Gastrocnemius medialis (tissue), 4 donors: ENCODE data around the gene SCARF1. TPM values are rescaled to one million over a fixed set of nuclear protein-coding genes. Genes with fewer than 3 reads are reported as not detected.

Experiments used
- ATAC-seq, 2 donors: fragments of 150-250 bp; one replicate each; pipeline ENCODE4 v1.9.1; 2016
- DNase-seq, 2 donors: peaks; one replicate each; pipeline ENCODE4 v3.0.0-alpha.2; 2019
- H3K27ac ChIP-seq, 4 donors: fragments of 200-600 bp; sonication (generic); 1 replicate in 1 of 4; 2 replicates in 3 of 4; pipeline ENCODE4 v1.5.1; 2016 to 2018; ENCODE audit warnings: mild to moderate bottlenecking in 2 of 4, moderate library complexity in 1 of 4
- H3K27me3 ChIP-seq, 3 donors: fragments of 200-600 bp; sonication (generic) in 2 of 3; 1 replicate in 1 of 3; 2 replicates in 2 of 3; pipeline versions ENCODE4 v1.5.1 to v1.6.0; 2016 to 2019; ENCODE audit warnings: mild to moderate bottlenecking in 1 of 3, moderate library complexity in 1 of 3
- H3K36me3 ChIP-seq, 2 donors: fragments of 200-600 bp; sonication (generic) in 1 of 2; one replicate each; pipeline ENCODE4 v1.5.1; 2017 to 2018
- H3K4me1 ChIP-seq, 2 donors: fragments of 200-600 bp; sonication (generic) in 1 of 2; one replicate each; pipeline ENCODE4 v1.5.1; 2016 to 2017; ENCODE audit warnings: mild to moderate bottlenecking in 2 of 2
- H3K4me3 ChIP-seq, 4 donors: fragments of 200-600 bp; sonication (generic) in 3 of 4; 1 replicate in 1 of 4; 2 replicates in 3 of 4; pipeline ENCODE4 v1.5.1; 2016 to 2019; ENCODE audit warnings: mild to moderate bottlenecking in 2 of 4
- H3K9me3 ChIP-seq, 3 donors: fragments of 200-600 bp; sonication (generic) in 2 of 3; 1 replicate in 1 of 3; 2 replicates in 2 of 3; pipeline ENCODE4 v1.5.1; 2016 to 2019
- CTCF ChIP-seq, 5 experiments: fragments of 450-650 bp in 3 of 5; fragments of 200-600 bp in 2 of 5; sonication (generic) in 2 of 5; IDR thresholded peaks in 4 of 5; conservative IDR thresholded peaks in 1 of 5; 1 replicate in 4 of 5; 2 replicates in 1 of 5; pipeline ENCODE4 v1.5.1; 2016 to 2019; ENCODE audit warnings: antibody characterized with exemption in 5 of 5, mild to moderate bottlenecking in 3 of 5, moderate library complexity in 3 of 5
- POLR2A ChIP-seq, 2 donors: fragments of 450-650 bp; IDR thresholded peaks; one replicate each; pipeline ENCODE4 v1.6.1; 2017; ENCODE audit warnings: antibody characterized with exemption in 2 of 2, mild to moderate bottlenecking in 2 of 2, moderate library complexity in 2 of 2
- in situ Hi-C, 4 donors: fragments of 200-750 bp; cut with MboI; loops; one replicate each; pipeline versions ENCODE4 v1.15.0 to v1.8.0; 2017; ENCODE audit warnings: low sequenced_read_pairs in 4 of 4
- intact Hi-C: fragments of 100-400 bp; cut with DNase I; formaldehyde crosslinking; loops from one replicate; pipeline ENCODE4 v1.15.1; 2023; ENCODE audit warnings: low total_unique reads
- total RNA-seq, 4 donors: library from RNA; depleted of rRNA; stranded (reverse); fragments of >200 nt; gene quantifications; one replicate each; pipeline versions ENCODE4 v1.1.0 to v1.2.3, GENCODE V29; 2016

The SCARF1 gene
- total RNA-seq, 4 donors from 2014 or later: 4.1 to 15.1 (median 5.7) TPM

DNA sequence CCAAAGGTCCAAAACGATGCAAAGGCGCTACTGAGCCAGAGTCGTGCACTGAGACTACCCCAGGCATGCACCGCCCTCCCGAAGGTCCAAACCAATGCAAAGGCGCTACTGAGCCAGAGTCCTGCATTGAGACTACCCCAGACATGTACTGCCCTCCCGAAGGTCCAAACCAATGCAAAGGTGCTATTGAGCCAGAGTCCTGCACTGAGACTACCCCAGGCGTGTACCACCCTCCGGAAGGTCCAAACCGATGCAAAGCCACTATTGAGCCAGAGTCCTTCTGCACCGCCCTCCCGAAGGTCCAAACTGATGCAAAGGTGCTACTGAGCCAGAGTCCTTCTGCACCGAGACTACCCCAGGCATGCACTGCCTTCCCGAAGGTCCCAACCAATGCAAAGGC, 44.0 kb downstream of the SCARF1 start:
- Histone ChIP-seq H3K4me3 (no peak overlapping the region), H3K36me3 (peaks cover 0 to 7% of the 10 kb centered on the region in 2 donors), H3K27me3 (no peaks in the 10 kb centered on the region), H3K4me1 (peaks cover 8 to 17% of the 10 kb centered on the region in 2 donors), H3K9me3 (no peaks in the 10 kb centered on the region), H3K27ac (no peak overlapping the region)
- in situ Hi-C loops: no loop called here
- DNase-seq (no peak), ATAC-seq (no peak)
- no peak for TF ChIP-seq CTCF (IDR thresholded peaks at IDR 0.05 in 4 of 5, conservative IDR thresholded peaks at IDR 0.05 in 1 of 5)
- no peak for TF ChIP-seq POLR2A (IDR thresholded peaks at IDR 0.05)
- intact Hi-C loops: no loop called here

- TF ChIP-seq CTCF (IDR thresholded peaks at IDR 0.05 in 4 of 5, conservative IDR thresholded peaks at IDR 0.05 in 1 of 5) (no peak), POLR2A (IDR thresholded peaks at IDR 0.05) (no peak)
- Histone ChIP-seq H3K4me3 (no peak overlapping the region), H3K27ac (no peak overlapping the region), H3K36me3 (peaks cover 0 to 7% of the 10 kb centered on the region in 2 donors), H3K9me3 (no peaks in the 10 kb centered on the region), H3K27me3 (no peaks in the 10 kb centered on the region), H3K4me1 (peaks cover 3 to 4% of the 10 kb centered on the region in 2 donors)
- no peak for DNase-seq
- no peak for ATAC-seq
- intact Hi-C loops (no loop called here), in situ Hi-C loops (no loop called here)
Measured at GRCh38 chr17:1598399-1599095, 47.0 kb downstream of the SCARF1 start.

- intact Hi-C loops: no loop called here
Measured at GRCh38 chr17:1597861-1598342, 47.6 kb downstream of the SCARF1 start.

DNA sequence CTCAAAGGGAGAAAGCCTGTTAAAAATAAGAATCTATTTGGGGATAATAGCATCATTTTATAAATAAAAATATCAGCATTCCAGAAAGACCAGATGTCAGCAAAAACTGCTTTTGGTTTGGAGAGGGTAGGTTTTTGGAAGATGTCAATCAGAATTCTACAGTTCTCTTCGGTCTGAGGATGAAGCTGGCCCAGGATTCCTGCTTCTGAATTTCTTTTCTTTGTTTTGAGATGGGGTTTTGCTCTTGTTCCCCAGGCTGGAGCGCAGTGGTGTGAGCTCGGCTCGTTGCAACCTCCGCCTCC, 52.0 kb downstream of the SCARF1 start:
- ATAC-seq (no peak), DNase-seq (no peak)
- H3K4me3 ChIP-seq: no peak overlapping the region
- H3K36me3 ChIP-seq: no peaks in the 10 kb centered on the region
- H3K4me1 ChIP-seq: peaks cover 47 to 50% of the 10 kb centered on the region in 2 donors
- no peaks in the 10 kb centered on the region for H3K27me3 ChIP-seq
- H3K27ac ChIP-seq: peak overlapping the region; percentile 91 to 98 (median 96)
- H3K9me3 ChIP-seq: no peaks in the 10 kb centered on the region
- intact Hi-C loops: no loop called here
- no peak for TF ChIP-seq POLR2A (IDR thresholded peaks at IDR 0.05)
- in situ Hi-C loops: no loop called here

More at GRCh38 chr17:1597861-1598342, 47.6 kb downstream of the SCARF1 start:
- in situ Hi-C loops: no loop called here
- no peak for DNase-seq
- Histone ChIP-seq H3K27me3 (no peaks in the 10 kb centered on the region), H3K4me3 (no peak overlapping the region), H3K27ac (no peak overlapping the region), H3K36me3 (peaks cover 0 to 7% of the 10 kb centered on the region in 2 donors), H3K9me3 (no peaks in the 10 kb centered on the region), H3K4me1 (peaks cover 9 to 10% of the 10 kb centered on the region in 2 donors)
- TF ChIP-seq CTCF (IDR thresholded peaks at IDR 0.05 in 4 of 5, conservative IDR thresholded peaks at IDR 0.05 in 1 of 5) (no peak), POLR2A (IDR thresholded peaks at IDR 0.05) (no peak)
- ATAC-seq: no peak

GRCh38 chr17:1592751-1593629, 52.5 kb downstream of the SCARF1 start:
- DNase-seq (peak; percentile 53 to 62), ATAC-seq (peak; percentile 22 to 30)
- no peaks in the 10 kb centered on the region for H3K27me3 ChIP-seq
- H3K9me3 ChIP-seq: no peaks in the 10 kb centered on the region
- H3K4me3 ChIP-seq: no peak overlapping the region
- H3K4me1 ChIP-seq: peaks cover 50 to 53% of the 10 kb centered on the region in 2 donors
- in situ Hi-C loops: no loop called here
- peak overlapping the region; percentile 91 to 98 (median 96) for H3K27ac ChIP-seq
- no peaks in the 10 kb centered on the region for H3K36me3 ChIP-seq
- intact Hi-C loops: no loop called here
- TF ChIP-seq CTCF (IDR thresholded peaks at IDR 0.05 in 4 of 5, conservative IDR thresholded peaks at IDR 0.05 in 1 of 5) (no peak), POLR2A (IDR thresholded peaks at IDR 0.05) (no peak)
